Neural cell (in vitro differentiated cells): Measurements from ENCODE around the gene INPP5D. TPM values are rescaled to one million over a fixed set of nuclear protein-coding genes. Genes with fewer than 3 reads are reported as not detected.

Source experiments
- H2AFZ ChIP-seq: fragments of 200-600, 300-800 bp; sonication (generic), shearing (Covaris generic); 2 replicates; pipeline ENCODE4 v1.6.0; 2014; ENCODE audit warnings: low read depth, mild to moderate bottlenecking, antibody characterized with exemption, low read length, moderate library complexity
- H3F3A ChIP-seq: fragments of 200-600 bp; shearing (Covaris generic); 2 replicates; pipeline ENCODE4 v1.6.1; 2016; ENCODE audit warnings: mild to moderate bottlenecking, moderate library complexity, mixed read lengths, antibody characterized with exemption, low read length; ENCODE audit not compliant: insufficient read depth, poor library complexity, severe bottlenecking
- H3K27ac ChIP-seq: fragments of 200-600, 300-800 bp; sonication (generic), shearing (Covaris generic); 2 replicates; pipeline ENCODE4 v1.5.1; 2014; ENCODE audit warnings: mild to moderate bottlenecking, low read length, moderate library complexity
- H3K27me3 ChIP-seq: fragments of 300-800, 200-600 bp; sonication (generic), shearing (Covaris generic); 2 replicates; pipeline ENCODE4 v1.6.0; 2014; ENCODE audit warnings: mild to moderate bottlenecking, low read depth, low read length, moderate library complexity; ENCODE audit not compliant: insufficient read depth
- H3K36me3 ChIP-seq: fragments of 300-800, 200-600 bp; sonication (generic), shearing (Covaris generic); 2 replicates; pipeline ENCODE4 v1.5.1; 2014; ENCODE audit warnings: mild to moderate bottlenecking, antibody characterized with exemption, low read length, moderate library complexity; ENCODE audit not compliant: insufficient read depth
- H3K4me2 ChIP-seq: fragments of 300-800, 200-600 bp; sonication (generic), shearing (Covaris generic); 2 replicates; pipeline ENCODE4 v1.6.0; 2014; ENCODE audit warnings: mild to moderate bottlenecking, low read length
- H3K4me3 ChIP-seq: fragments of 300-800, 200-600 bp; sonication (generic), shearing (Covaris generic); 2 replicates; pipeline ENCODE4 v1.5.1; 2014; ENCODE audit warnings: mild to moderate bottlenecking, low read length, moderate library complexity
- H3K79me2 ChIP-seq: fragments of 200-600 bp; shearing (Covaris generic); replicated peaks from 2 replicates; pipeline ENCODE4 v1.6.0; 2014; ENCODE audit warnings: mild to moderate bottlenecking, low read length, moderate library complexity; ENCODE audit not compliant: insufficient read depth
- H3K9ac ChIP-seq: fragments of 300-800, 200-600 bp; sonication (generic), shearing (Covaris generic); 2 replicates; pipeline ENCODE4 v1.6.1; 2016; ENCODE audit warnings: mild to moderate bottlenecking, low read length, mixed read lengths
- H3K9me2 ChIP-seq: fragments of 200-600 bp; shearing (Covaris generic); 2 replicates; pipeline ENCODE4 v1.6.1; 2016; ENCODE audit warnings: mild to moderate bottlenecking, low read length, mixed read lengths; ENCODE audit not compliant: insufficient read depth
- H3K9me3 ChIP-seq: fragments of 200-600, 300-800 bp; sonication (generic), shearing (Covaris generic); 2 replicates; pipeline ENCODE4 v1.6.1; 2016; ENCODE audit warnings: mild to moderate bottlenecking, mixed run types, low read length, moderate library complexity, mixed read lengths
- H4K20me1 ChIP-seq: fragments of 200-600 bp; shearing (Covaris generic); 2 replicates; pipeline ENCODE4 v1.6.1; 2016; ENCODE audit warnings: mild to moderate bottlenecking, mixed run types; ENCODE audit not compliant: insufficient read depth
- EP300 ChIP-seq: fragments of 450-650 bp; conservative IDR thresholded peaks from 2 replicates; pipeline ENCODE4 v1.6.1; 2014; ENCODE audit warnings: antibody characterized with exemption, mild to moderate bottlenecking, moderate library complexity; ENCODE audit not compliant: poor library complexity, severe bottlenecking
- EZH2 ChIP-seq: fragments of 200-600, 300-800 bp; shearing (Covaris generic), sonication (generic); IDR thresholded peaks from 2 replicates; pipeline ENCODE4 v1.6.1; 2014; ENCODE audit warnings: antibody characterized with exemption, low read length, borderline replicate concordance, mild to moderate bottlenecking; ENCODE audit not compliant: insufficient read depth, poor library complexity, severe bottlenecking
- MXI1 ChIP-seq: fragments of 450-650 bp; conservative IDR thresholded peaks from 2 replicates; pipeline ENCODE4 v1.6.1; 2014; ENCODE audit warnings: antibody characterized with exemption, mild to moderate bottlenecking; ENCODE audit not compliant: poor library complexity, severe bottlenecking
- POLR2AphosphoS5 ChIP-seq: IDR thresholded peaks from 2 replicates; pipeline ENCODE4 v1.6.1; 2012
- RAD21 ChIP-seq: fragments of 450-650 bp; conservative IDR thresholded peaks from 2 replicates; pipeline ENCODE4 v1.6.1; 2014; ENCODE audit warnings: antibody characterized with exemption, mild to moderate bottlenecking, moderate library complexity
- SMC3 ChIP-seq: fragments of 450-650 bp; conservative IDR thresholded peaks from 2 replicates; pipeline ENCODE4 v1.6.1; 2014; ENCODE audit warnings: antibody characterized with exemption, mild to moderate bottlenecking, moderate library complexity; ENCODE audit not compliant: poor library complexity
- TAF1 ChIP-seq: IDR thresholded peaks from 2 replicates; pipeline ENCODE4 v1.6.1; 2012; ENCODE audit warnings: low read depth
- polyA plus RNA-seq: library from polyadenylated mRNA; depleted of rRNA; stranded (reverse); fragments of >200 nt; gene quantifications from 2 replicates; pipeline ENCODE4 v1.2.3, GENCODE V29; 2014
- TF ChIP-seq, protein P1 (sequence below): fragments of 450-650 bp; IDR thresholded peaks from 2 replicates; pipeline ENCODE4 v1.5.1; 2014; ENCODE audit warnings: antibody characterized with exemption, mild to moderate bottlenecking, moderate library complexity; ENCODE audit not compliant: poor library complexity, severe bottlenecking
- TF ChIP-seq, protein P2 (sequence below): IDR thresholded peaks from 2 replicates; pipeline ENCODE4 v1.6.1; 2012; ENCODE audit warnings: borderline replicate concordance

INPP5D gene
- polyA plus RNA-seq, 1 donor from 2014 or later, result not detected

DNA sequence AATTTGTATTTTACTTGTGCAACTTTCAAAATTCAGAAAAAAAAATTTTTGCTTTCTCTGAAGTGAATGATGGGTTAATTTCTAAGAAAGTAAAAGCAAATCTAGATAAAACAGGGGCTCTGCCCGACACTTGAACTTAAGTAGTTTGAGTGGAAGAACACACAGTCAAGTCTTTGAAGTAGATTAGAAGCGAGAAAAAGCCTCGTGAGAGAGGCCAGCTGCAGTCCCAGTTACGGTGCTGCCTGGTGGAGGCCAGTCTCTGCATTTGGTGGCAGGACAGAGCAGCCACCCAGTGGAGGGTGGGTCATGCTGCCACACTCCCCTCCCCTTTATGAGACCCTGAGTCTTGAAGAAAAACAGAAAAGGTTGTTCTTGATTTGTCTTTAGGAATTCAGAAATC, 81.8 kb downstream of the INPP5D start:
- TF ChIP-seq EZH2 (no peak), POLR2AphosphoS5 (no peak), EP300 (no peak), SMC3 (no peak), RAD21 (no peak), TAF1 (no peak), MXI1 (no peak)
- TF ChIP-seq, protein P1, sequence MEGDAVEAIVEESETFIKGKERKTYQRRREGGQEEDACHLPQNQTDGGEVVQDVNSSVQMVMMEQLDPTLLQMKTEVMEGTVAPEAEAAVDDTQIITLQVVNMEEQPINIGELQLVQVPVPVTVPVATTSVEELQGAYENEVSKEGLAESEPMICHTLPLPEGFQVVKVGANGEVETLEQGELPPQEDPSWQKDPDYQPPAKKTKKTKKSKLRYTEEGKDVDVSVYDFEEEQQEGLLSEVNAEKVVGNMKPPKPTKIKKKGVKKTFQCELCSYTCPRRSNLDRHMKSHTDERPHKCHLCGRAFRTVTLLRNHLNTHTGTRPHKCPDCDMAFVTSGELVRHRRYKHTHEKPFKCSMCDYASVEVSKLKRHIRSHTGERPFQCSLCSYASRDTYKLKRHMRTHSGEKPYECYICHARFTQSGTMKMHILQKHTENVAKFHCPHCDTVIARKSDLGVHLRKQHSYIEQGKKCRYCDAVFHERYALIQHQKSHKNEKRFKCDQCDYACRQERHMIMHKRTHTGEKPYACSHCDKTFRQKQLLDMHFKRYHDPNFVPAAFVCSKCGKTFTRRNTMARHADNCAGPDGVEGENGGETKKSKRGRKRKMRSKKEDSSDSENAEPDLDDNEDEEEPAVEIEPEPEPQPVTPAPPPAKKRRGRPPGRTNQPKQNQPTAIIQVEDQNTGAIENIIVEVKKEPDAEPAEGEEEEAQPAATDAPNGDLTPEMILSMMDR, result no peak
- TF ChIP-seq, protein P2, sequence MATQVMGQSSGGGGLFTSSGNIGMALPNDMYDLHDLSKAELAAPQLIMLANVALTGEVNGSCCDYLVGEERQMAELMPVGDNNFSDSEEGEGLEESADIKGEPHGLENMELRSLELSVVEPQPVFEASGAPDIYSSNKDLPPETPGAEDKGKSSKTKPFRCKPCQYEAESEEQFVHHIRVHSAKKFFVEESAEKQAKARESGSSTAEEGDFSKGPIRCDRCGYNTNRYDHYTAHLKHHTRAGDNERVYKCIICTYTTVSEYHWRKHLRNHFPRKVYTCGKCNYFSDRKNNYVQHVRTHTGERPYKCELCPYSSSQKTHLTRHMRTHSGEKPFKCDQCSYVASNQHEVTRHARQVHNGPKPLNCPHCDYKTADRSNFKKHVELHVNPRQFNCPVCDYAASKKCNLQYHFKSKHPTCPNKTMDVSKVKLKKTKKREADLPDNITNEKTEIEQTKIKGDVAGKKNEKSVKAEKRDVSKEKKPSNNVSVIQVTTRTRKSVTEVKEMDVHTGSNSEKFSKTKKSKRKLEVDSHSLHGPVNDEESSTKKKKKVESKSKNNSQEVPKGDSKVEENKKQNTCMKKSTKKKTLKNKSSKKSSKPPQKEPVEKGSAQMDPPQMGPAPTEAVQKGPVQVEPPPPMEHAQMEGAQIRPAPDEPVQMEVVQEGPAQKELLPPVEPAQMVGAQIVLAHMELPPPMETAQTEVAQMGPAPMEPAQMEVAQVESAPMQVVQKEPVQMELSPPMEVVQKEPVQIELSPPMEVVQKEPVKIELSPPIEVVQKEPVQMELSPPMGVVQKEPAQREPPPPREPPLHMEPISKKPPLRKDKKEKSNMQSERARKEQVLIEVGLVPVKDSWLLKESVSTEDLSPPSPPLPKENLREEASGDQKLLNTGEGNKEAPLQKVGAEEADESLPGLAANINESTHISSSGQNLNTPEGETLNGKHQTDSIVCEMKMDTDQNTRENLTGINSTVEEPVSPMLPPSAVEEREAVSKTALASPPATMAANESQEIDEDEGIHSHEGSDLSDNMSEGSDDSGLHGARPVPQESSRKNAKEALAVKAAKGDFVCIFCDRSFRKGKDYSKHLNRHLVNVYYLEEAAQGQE, result no peak
- H3K4me2 ChIP-seq, result no peak overlapping the region
- no peak overlapping the region for H3K4me3 ChIP-seq
- no peaks in the 10 kb centered on the region for H3K9me3 ChIP-seq
- no peak overlapping the region for H2AFZ ChIP-seq
- H3K79me2 ChIP-seq, result no peaks in the 10 kb centered on the region
- H3F3A ChIP-seq, result no peaks in the 10 kb centered on the region
- no peak overlapping the region for H3K9ac ChIP-seq
- H3K27ac ChIP-seq, result no peak overlapping the region
- H3K27me3 ChIP-seq, result no peaks in the 10 kb centered on the region
- H3K9me2 ChIP-seq, result no peaks in the 10 kb centered on the region
- H3K36me3 ChIP-seq, result no peaks in the 10 kb centered on the region
- no peaks in the 10 kb centered on the region for H4K20me1 ChIP-seq

DNA sequence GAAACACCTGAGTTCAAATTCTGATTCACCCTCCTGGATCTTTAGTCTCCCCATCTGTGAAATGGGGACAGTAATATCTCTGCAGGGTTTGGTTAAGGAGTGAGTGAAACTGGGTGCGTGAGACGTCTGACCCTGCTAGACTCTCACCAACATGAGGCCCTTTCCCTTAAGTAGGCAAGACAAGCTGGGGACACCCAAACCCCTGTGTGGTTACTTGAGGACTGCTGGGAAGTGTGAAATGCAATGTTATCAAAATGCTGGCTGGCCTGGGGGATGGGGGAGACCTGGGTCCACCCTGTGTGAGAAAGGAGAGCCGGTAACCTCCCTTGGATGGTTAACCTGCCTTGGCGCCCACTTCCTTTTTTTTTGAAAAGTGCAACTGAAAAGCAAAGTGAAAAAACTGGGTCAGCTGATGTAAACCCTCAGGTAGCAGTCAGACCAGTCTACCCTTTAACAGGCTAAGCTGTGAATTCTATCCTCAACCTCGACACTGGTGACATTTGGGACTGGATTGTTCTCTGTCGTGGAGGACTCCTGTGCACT, 82.3 kb downstream of the INPP5D start:
- no peaks in the 10 kb centered on the region for H3K27me3 ChIP-seq
- no peaks in the 10 kb centered on the region for H4K20me1 ChIP-seq
- H3K4me2 ChIP-seq, result no peak overlapping the region
- H2AFZ ChIP-seq, result no peak overlapping the region
- H3K36me3 ChIP-seq, result no peaks in the 10 kb centered on the region
- H3K27ac ChIP-seq, result no peak overlapping the region
- no peak for TF ChIP-seq EZH2
- no peak for TF ChIP-seq SMC3
- H3K9me3 ChIP-seq, result no peaks in the 10 kb centered on the region
- H3K79me2 ChIP-seq, result no peaks in the 10 kb centered on the region
- H3K9me2 ChIP-seq, result no peaks in the 10 kb centered on the region
- no peak overlapping the region for H3K9ac ChIP-seq
- H3F3A ChIP-seq, result no peaks in the 10 kb centered on the region
- no peak overlapping the region for H3K4me3 ChIP-seq
